HG02943 (cell line): Measurements from ENCODE around the gene TRPM7.
"Not testable (repeated sequence)": the region's sequence is repeated elsewhere in the genome, so short reads cannot be mapped to it uniquely, and the experiment has no call there.

ENCODE experiments used
- ATAC-seq: cut with Tn5 transposase; IDR thresholded peaks from one replicate; pipeline ENCODE4 v1.9.1; 2021; ENCODE audit warnings: mild to moderate bottlenecking, low read depth, moderate library complexity; ENCODE audit not compliant: unreplicated experiment

Gene TRPM7

DNA sequence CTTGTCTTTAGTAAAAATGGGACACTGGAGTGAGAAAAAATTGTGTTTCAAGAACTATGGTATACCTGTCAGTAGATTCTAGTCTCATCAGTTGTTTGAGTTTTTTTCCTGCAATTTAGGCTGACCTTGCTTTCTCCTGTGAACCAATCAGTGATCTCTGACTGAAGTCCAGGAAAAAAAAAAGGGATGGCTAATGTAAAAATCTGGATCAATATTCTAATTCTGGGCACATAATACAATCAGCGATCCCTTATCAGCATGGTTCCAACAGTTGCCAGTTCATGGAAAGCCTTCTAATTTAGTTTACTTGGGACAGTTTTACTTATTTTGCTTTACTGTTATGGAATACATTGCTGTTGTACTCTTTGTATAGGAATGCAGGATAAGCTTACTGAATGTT, 17.0 kb downstream of the TRPM7 start:
- ATAC-seq = no peak

DNA sequence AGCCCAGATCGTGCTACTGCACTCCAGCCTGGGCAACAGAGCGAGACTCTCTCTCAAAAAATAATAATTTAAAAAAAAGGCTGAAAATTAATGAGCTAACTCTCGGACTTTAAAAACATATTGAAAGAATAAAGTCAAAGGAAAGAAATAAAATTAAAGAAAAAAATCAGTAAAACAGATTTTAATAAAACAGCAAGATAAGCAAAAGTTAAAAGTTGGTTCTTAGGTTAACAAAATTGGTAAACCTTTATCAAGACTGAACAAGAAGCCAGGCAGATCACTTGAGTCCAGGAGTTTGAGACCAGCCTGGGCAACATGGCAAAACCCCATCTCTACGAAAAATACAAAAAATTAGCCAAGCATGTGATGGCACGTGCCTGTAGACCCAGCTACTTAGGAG, 20.7 kb downstream of the TRPM7 start:
- ATAC-seq = no peak

DNA sequence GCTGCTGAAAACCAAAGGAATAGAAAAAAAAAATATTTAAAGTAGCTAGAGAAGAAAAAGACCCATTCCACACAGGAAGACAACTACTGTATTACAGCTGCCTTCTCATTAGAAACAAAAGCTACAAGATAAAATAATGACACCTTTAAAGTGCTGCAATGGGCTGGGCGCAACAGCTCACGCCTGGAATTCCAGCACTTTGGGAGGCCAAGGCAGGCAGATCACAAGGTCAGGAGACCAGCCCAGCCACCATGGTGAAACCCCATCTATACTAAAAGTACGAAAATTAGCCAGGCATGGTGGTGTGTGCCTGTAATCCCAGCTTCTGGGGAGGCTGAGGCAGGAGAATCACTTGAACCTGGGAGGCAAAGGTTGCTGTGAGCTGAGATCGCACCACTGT, 31.0 kb downstream of the TRPM7 start:
- ATAC-seq = no peak

DNA sequence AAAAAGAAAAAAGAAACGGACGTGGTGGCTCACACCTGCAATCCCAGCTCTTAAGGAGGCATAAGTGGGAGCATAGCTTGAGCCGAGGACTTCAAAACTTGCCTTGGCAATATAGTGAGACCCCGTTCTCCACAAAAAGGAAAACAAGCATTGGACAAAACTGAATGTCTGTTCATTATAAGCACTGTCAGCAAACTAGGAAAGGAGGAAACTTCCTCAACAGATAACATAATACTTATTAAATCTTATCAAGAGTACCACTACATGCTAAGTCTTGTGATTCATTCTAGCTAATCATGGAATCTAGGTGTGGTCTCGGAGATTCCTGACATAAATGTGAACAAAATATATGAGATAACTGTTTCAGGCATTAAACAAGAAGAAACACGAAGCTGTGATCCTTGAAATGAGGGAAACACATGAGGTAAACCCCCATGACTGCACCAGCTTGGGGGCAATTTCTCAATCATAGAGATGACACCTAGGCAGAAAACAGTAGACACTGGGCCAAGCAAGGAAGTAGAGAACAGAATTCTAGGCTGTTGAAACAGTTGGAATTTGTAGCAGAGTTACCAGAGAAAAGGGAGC, 33.3 kb downstream of the TRPM7 start:
- no peak for ATAC-seq

DNA sequence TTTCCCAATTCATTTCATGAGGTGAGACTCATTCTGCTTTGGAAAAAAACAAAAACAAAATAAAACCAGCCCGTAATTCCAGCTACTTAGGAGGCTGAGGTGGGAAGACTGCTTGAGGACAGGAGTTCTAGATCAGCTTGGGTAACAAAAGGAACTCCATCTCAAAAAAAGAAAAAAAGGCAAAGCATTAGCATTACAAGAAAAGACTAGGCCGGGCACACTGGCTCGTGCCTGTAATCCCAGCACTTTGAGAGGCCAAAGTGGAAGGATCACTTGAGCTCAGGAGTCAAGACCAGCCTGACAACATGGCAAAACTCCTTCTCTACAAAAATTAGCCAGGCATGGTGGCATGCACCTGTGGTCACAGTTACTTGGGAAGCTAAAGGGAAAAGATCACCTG, 33.9 kb downstream of the TRPM7 start:
- no peak for ATAC-seq

DNA sequence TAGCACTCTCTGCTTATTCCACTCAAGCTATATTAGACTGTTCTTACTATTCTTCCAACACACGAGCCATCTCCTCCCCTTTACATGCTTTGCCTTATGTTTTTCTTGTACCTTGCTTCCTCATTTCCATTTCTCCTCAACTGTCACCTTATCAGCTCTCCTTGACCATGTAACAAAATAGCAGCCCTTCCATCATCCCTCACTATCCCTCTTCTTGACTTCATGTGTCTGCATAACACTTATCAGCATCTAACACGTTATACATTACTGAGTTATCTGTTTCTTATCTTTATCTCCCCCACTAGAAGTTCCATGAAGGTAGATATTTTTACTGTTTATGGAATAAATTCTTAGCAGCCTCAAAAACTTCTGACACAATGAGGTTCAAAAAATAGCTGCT, 45.3 kb downstream of the TRPM7 start:
- no peak for ATAC-seq

DNA sequence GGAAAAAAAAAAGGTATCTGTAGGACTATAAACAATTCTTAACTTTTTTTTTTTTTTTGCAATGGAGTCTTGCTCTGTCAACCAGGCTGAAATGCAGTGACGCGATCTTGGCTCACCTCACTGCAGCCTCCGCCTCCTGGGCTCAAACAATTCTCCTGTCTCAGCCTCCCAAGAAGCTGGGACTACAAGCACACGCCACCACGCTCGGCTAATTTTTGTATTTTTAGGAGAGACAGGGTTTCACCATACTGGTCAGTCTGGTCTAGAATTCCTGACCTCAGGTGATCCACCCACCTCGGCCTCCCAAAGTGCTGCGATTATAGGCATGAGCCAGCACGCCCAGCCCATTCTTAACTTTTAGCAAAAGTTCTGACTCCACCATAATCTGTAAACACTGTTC, 50.5 kb downstream of the TRPM7 start:
- no peak for ATAC-seq

DNA sequence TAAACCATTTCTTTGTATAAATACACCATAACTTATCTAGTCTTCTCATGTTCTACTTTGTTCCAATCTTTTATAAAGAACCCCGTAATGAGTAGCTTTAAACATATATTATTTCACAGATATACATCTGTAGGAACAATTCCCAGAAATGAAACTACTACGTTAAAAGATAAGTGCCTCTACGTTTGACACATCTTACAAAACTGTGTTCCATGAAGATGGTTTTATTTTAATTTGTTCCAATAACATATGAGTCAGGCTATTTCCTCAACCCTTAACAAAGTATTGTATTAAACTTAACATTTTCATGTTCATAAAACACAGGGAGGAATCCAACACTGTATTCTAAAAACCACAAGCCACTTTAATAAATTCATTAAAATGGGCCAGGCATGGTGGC, 52.9 kb downstream of the TRPM7 start:
- ATAC-seq = no peak

DNA sequence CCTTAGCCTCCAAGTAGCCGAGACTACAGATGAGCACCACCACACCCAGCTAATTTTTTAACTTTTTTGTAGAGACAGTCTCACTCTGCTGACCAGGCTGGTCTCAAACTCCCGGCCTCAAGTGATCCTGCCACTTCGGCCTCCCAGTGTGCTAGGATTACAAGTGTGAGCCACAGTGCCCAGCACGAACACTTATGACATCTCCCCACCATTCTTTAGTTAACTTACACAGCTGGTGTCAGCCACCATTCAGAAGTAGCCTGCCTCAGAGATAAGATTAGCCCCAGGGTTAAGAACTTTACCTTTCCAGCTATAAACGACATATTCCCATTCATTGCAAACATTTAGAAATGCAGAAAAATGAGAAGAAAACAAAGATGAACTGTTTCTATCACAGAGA, 58.2 kb downstream of the TRPM7 start:
- no peak for ATAC-seq

DNA sequence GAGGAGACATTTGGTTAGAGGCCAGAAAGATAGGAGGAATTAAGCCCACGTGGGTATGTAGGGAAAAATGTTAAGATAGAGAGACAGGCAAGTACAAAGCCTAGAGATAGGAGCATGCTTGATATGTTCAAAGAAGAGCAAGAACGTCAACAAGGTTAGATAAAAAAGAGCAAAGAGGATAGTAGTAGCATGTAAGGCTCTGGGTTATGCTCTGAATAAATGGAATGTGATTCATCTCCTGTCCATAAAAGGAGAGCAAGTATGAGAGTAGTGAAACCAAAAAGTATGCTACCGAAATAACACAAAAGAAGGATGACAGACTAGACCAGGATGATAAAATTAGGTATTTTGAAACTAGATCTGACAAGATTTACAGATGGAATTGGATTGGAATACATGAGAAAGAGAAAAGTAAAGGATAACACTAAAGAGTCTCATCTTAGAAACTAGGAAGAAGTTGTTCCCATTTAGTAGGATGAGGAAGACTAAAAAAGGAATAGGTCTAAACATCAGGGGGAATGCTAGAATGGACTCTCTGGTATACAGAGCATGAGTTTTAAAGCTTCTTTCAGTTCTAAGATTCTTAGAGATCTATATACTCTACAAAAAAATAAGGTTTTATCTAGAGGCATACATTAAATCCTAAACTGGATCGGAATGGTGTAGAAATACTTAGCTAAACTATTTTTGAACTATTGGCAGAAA, 59.1 kb downstream of the TRPM7 start:
- no peak for ATAC-seq

DNA sequence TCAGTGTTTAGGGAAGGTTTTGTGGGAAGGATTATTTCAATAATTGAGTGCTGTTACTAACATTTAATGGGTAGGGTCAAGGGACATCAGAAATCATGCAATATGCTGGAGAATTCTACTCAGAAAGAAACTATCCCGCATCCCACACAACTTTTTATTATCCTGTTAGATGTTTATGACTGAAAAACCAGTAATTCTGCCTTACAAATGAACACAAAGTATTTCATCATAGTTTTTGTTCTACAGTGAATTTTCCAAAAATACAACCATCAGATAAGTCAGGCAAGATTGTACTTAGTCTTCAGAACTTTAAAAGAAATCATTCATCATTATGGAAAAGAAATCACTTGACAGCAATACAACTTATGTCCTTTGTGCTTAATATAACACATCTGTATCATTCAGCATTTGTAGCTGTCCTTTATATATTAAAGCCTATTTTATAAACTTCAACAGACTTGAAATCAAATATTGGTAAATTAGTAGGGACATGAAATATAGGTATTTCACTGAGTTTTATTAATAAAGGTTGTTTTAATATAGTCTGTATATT, 61.9 kb downstream of the TRPM7 start:
- ATAC-seq = no peak

DNA sequence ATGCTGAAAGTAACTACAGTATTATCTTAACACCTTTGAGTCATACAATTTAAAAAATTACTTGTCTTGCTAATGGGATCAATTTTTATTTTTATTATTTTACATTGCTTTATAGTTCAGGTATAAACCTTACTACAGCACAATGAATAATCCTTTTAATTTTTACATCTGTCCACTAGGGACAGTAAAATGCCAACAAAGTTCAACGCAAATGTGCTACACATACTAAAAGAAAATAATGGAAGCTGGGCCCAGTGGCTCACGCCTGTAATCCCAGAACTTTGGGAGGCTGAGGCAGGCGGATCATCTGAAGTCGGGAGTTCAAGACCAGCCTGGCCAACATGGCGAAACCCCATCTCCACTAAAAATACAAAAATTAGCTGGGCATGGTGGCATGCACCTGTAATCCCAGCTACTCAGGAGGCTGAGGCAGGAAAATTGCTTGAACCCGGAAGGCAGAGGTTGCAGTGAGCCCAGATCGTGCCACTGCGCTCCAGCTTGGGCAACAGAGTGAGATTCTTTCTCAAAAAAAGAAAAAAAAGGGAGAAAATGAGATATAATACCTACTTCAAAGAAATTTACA, 64.1 kb downstream of the TRPM7 start:
- ATAC-seq = not testable (repeated sequence)

DNA sequence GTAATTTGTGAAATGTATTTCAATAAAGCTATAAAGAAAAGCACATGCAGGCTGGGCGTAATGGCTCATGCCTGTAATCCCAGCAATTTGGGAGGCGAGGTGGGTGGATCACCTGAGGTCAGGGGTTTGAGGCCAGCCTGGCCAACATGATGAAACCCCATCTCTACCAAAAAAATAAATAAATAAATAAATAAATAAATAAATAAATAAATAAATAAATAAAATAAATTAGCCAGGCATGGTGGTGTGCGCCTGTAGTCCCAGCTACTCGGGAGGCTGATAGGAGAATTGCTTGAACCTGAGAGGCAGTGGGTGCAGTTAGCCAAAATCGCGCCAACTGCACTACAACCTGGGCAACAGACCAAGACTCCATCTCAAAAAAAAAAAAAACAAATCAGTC, 69.6 kb downstream of the TRPM7 start:
- ATAC-seq = not testable (repeated sequence)

DNA sequence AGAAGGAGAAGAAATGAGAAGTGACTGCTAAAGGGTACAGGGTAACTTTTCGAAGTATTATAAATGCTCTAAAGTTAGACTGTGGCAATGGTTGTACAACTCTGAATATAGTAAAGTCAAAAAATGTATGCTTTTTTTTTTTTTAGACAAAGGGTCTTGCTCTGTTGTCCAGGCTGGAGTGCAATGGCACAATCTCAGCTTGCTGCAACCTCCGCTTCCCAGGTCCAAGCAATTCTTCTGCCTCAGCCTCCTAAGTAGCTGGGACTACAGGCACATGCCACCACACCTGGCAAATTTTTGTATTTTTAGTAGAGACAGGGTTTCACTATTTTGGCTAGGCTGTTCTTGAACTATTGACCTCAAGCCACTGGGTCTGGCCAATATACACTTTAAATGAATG, 70.0 kb downstream of the TRPM7 start:
- ATAC-seq = not testable (repeated sequence)

DNA sequence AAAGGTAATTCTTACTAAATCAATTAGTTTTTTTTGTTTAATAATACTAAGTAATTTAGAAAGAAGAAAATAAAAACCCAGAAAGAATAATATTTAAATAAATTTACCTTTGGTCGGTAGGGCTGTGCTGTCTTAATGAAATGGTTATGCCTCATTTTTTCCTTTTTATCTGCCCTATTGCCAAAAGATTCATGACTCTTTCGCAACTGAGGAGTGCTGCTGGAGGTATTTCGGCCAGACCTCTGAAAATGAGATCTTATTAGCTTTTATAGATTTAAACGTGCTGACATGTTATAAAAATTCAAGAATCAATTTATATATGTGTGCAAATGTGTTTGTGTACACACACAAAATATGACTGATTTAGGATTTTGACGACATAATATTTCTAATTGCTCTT, 73.0 kb downstream of the TRPM7 start:
- no peak for ATAC-seq

DNA sequence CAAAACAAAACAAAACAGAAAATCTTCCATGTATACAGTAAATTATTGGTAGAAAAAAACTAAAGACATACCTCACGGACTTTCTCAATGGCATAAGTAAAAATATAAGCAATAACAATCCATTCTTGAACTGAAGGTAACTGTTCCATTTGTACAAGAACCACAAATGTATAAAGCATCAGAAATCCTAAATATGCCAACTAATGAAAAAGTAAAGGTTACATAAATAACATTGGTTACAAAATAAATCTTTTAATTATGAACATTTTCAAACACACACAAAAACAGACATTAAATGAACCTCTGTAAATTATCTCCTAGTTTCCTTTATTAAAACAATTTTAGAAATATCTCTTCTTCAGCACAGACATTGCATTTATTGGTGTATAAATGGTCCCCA, 79.5 kb downstream of the TRPM7 start:
- no peak for ATAC-seq

DNA sequence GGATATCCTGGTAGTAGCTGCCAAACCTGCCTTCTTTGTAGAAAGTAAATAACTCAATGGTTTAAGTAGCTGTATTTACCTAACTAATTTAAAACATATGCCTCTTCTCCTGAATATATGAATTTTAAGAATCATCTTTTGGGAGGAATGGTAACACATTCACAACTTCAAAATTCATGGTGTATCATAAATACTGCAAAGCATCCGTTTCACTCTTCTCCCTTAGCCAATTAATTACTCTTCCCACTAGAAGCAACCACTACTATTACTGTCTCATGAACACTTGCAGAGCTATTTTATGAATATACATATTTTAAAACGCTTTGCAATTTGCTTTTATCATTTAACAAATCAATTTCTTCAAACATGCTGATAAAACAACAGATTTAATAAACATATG, 81.1 kb downstream of the TRPM7 start:
- no peak for ATAC-seq

DNA sequence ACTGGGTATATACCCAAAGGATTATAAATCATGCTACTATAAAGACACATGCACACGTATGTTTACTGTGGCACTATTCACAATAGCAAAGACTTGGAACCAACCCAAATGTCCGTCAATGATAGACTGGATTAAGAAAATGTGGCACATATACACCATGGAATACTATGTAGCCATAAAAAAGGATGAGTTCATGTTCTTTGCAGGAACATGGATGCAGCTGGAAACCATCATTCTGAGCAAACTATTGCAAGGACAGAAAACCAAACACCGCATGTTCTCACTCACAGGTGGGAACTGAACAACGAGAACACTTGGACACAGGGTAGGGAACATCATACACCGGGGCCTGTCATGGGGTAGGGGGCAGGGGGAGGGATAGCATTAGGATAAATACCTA, 84.6 kb downstream of the TRPM7 start:
- not testable (repeated sequence) for ATAC-seq

DNA sequence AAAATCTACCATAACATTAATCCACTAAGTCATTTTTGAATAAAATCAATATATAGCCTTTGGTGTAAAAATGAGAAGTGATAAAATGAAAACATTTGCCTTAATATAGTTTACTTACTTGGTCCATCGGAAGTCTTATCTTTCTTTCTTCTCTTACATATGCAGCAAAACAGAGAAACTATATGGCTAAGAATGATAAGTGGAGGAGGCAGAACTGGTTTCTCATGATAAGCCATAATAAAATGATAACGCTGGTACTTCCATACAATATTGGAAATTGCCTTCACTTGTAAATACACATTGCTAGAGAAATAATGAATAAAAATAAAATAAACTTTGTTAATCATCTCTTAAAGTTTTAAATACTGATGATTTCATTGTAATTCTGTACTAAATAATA, 92.3 kb downstream of the TRPM7 start:
- ATAC-seq = no peak

DNA sequence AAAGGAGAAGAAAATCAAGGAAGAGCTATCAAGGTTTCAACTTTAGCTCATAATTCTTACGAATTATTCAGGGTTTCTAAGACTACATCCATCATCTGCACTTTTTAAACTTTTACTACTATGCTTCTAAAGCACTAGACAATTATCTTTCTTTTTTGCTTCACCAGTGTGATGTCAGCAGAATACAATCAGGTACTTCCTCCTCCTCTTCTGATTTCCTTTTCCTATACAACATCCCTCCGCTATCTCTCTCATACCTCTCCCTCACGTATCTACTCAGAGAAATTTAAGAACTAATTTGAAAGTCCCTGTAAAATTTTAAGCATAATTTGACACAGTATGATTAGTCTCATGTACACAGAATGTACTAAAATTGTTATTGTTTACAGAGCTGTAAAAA, 92.8 kb downstream of the TRPM7 start:
- no peak for ATAC-seq

DNA sequence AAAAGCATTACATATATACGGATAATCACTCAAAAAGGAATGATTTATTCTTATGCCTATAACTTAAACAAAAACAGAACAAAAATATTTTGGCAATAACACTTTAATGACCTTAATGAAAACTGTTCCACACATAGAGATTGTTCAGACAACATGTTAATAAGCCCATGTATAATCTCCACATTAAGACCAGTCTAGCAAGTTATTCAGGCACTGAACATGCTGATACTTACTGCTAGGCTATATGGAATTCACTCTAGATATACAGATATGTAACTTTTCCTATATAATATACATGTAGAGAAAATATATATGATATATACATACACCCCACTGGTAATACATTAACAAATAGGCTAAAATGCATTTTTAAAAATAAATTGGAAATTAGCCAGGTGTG, 96.3 kb downstream of the TRPM7 start:
- ATAC-seq = no peak

DNA sequence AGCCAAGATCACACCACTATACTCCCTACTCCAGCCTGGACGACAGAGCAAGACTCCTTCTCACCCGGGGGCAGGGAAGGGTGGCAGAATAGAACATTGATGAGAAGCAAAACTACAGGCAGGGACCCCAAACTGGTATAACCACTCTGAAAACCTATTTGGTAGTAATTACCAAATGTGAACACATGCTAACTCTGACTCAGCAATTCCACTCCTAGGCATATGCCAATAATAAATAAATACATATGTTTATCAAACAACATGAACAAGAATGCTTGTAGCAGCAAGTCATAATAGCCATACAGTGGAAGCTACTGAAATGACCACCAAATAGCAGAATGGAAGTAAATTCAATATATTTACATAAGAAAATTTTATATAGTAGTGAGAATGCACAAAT, 109.1 kb downstream of the TRPM7 start:
- no peak for ATAC-seq
